OCI-LY7 (cell line): ENCODE results near the gene HCCS. TPM values are rescaled to one million over a fixed set of nuclear protein-coding genes. Genes with fewer than 3 reads are reported as not detected.

Source experiments
- BruUV-seq: library from RNA; stranded (reverse); fragments of 400-500 nt; replicated peaks from 2 replicates; lab custom pipeline; 2021; lab: Mats Ljungman, UMichigan
- CTCF ChIA-PET: fragments of 300-600 bp; sonication (Branson Sonifier 250); formaldehyde crosslinking; loops from one replicate; lab custom pipeline; 2022; ENCODE audit warnings: antibody characterized with exemption; ENCODE audit not compliant: unreplicated experiment; lab: Charles Lee
- POLR2A ChIA-PET: fragments of 300-600 bp; sonication (Branson Sonifier 250); formaldehyde crosslinking; loops from one replicate; lab custom pipeline; 2022; ENCODE audit warnings: antibody characterized with exemption; lab: Charles Lee
- DNase-seq: peaks from one replicate; pipeline ENCODE4 v3.0.0-alpha.2; 2015; ENCODE audit warnings: low spot score
- H2AFZ ChIP-seq: fragments of 200-600 bp; sonication (generic), shearing (Covaris generic); 2 replicates; pipeline ENCODE4 v1.6.1; 2014; ENCODE audit warnings: mild to moderate bottlenecking, antibody characterized with exemption, low read length, moderate library complexity
- H3K27ac ChIP-seq: fragments of 200-600 bp; sonication (generic); 2 replicates; pipeline ENCODE4 v1.5.1; 2014; ENCODE audit warnings: mixed run types, low read depth, mild to moderate bottlenecking, moderate library complexity, low read length, inconsistent platforms; ENCODE audit not compliant: poor library complexity, severe bottlenecking
- H3K36me3 ChIP-seq: fragments of 200-600 bp; sonication (generic); 2 replicates; pipeline ENCODE4 v1.6.1; 2014; ENCODE audit warnings: mild to moderate bottlenecking, antibody characterized with exemption, low read length, moderate library complexity, mixed read lengths; ENCODE audit not compliant: insufficient read depth
- H3K4me1 ChIP-seq: fragments of 200-600 bp; sonication (generic); 2 replicates; pipeline ENCODE4 v1.5.1; 2014; ENCODE audit warnings: mild to moderate bottlenecking, low read length; ENCODE audit not compliant: insufficient read depth, poor library complexity, severe bottlenecking
- H3K4me2 ChIP-seq: fragments of 200-600 bp; sonication (generic); 2 replicates; pipeline ENCODE4 v1.6.1; 2014; ENCODE audit warnings: mild to moderate bottlenecking, low read length
- H3K4me3 ChIP-seq: fragments of 200-600 bp; sonication (generic); 2 replicates; pipeline ENCODE4 v1.5.1; 2014; ENCODE audit warnings: mild to moderate bottlenecking, low read depth, low read length; ENCODE audit not compliant: poor library complexity, severe bottlenecking
- H3K79me2 ChIP-seq: fragments of 200-600 bp; sonication (generic); 2 replicates; pipeline ENCODE4 v1.6.1; 2016; ENCODE audit warnings: low read depth, mild to moderate bottlenecking, low read length, moderate library complexity, mixed read lengths; ENCODE audit not compliant: insufficient read depth
- H3K9me2 ChIP-seq: fragments of 200-600 bp; sonication (generic); 2 replicates; pipeline ENCODE4 v1.6.1; 2016; ENCODE audit warnings: mild to moderate bottlenecking, low read length, mixed read lengths; ENCODE audit not compliant: insufficient read depth
- H3K9me3 ChIP-seq: fragments of 200-600 bp; sonication (generic); 2 replicates; pipeline ENCODE4 v1.6.1; 2014; ENCODE audit warnings: mild to moderate bottlenecking, mixed run types, low read length, mixed read lengths
- H4K20me1 ChIP-seq: fragments of 200-600 bp; sonication (generic); 2 replicates; pipeline ENCODE4 v1.6.1; 2014; ENCODE audit warnings: mild to moderate bottlenecking, antibody characterized with exemption, low read length, moderate library complexity, mixed read lengths; ENCODE audit not compliant: insufficient read depth
- CTCF ChIP-seq: fragments of 200-600 bp; sonication (generic); conservative IDR thresholded peaks from 2 replicates; pipeline ENCODE4 v1.5.1; 2014; ENCODE audit warnings: mild to moderate bottlenecking, antibody characterized with exemption, low read length, moderate library complexity, mixed read lengths
- EZH2phosphoT487 ChIP-seq: fragments of 200-600 bp; sonication (generic); IDR thresholded peaks from 2 replicates; pipeline ENCODE4 v1.6.1; 2018; ENCODE audit warnings: low read depth, borderline replicate concordance, mild to moderate bottlenecking, mixed run types, antibody characterized with exemption, low read length, moderate library complexity, mixed read lengths
- intact Hi-C: fragments of 100-400 bp; cut with micrococcal nuclease; formaldehyde crosslinking; loops from one replicate; pipeline ENCODE4 v1.10.0; 2022; ENCODE audit not compliant: unreplicated experiment
- total RNA-seq, 2 experiments: library from RNA; depleted of rRNA in 1 of 2; stranded (reverse); fragments of >200 nt in 1 of 2; shearing (Covaris generic) in 1 of 2; gene quantifications; 2 replicates each; pipeline ENCODE4 v1.2.3, GENCODE V29; 2014 to 2022

Gene HCCS
- total RNA-seq, 2 experiments from 2014 or later: 11.1 to 25.2 TPM

- peak overlapping the region; percentile 2; the same call in 1 of the 2 replicates for H2AFZ ChIP-seq
- H3K9me3 ChIP-seq: no peaks in the 10 kb centered on the region
- ChIA-PET POLR2A (no interaction called here), CTCF (no interaction called here)
- intact Hi-C loops: loop anchor here (10.0 kb wide), 1 partner anchor 953 kb away; no protein-coding TSS in a partner anchor
- no peak overlapping the region for H3K4me2 ChIP-seq
- TF ChIP-seq CTCF (peak; percentile 83), EZH2phosphoT487 (no peak)
- H3K4me1 ChIP-seq: peaks cover 7% of the 10 kb centered on the region
- DNase-seq: peak; percentile 47
- no TSS peak for BruUV-seq
- H4K20me1 ChIP-seq: no peaks in the 10 kb centered on the region
- H3K79me2 ChIP-seq: no peaks in the 10 kb centered on the region
- no peak overlapping the region for H3K27ac ChIP-seq
- H3K9me2 ChIP-seq: no peaks in the 10 kb centered on the region
- H3K36me3 ChIP-seq: no peaks in the 10 kb centered on the region
- H3K4me3 ChIP-seq: no peak overlapping the region
Measured at GRCh38 chrX:11137543-11138139, 26.5 kb downstream of the HCCS start.

GRCh38 chrX:11138498-11139390 lies 27.6 kb downstream of the HCCS start:
- DNase-seq: no peak
- TF ChIP-seq EZH2phosphoT487 (no peak), CTCF (no peak)
- Histone ChIP-seq H3K9me2 (no peaks in the 10 kb centered on the region), H3K27ac (no peak overlapping the region), H3K4me2 (no peak overlapping the region), H3K9me3 (no peaks in the 10 kb centered on the region), H2AFZ (no peak overlapping the region), H4K20me1 (no peaks in the 10 kb centered on the region), H3K79me2 (no peaks in the 10 kb centered on the region), H3K4me3 (no peak overlapping the region), H3K4me1 (peaks cover 7% of the 10 kb centered on the region), H3K36me3 (no peaks in the 10 kb centered on the region)
- ChIA-PET POLR2A (no interaction called here), CTCF (no interaction called here)
- no TSS peak for BruUV-seq
- intact Hi-C loops: loop anchor here (10.0 kb wide), 1 partner anchor 954 kb away; no protein-coding TSS in a partner anchor
